GM19455 (cell line): ENCODE data around the gene EIF2B1.
A peak's percentile ranks its signal among the peaks of the same experiment; 100 is the strongest.
"Not testable (repeated sequence)": the region's sequence is repeated elsewhere in the genome, so short reads cannot be mapped to it uniquely, and the experiment has no call there.

Source experiments
- ATAC-seq: cut with Tn5 transposase; IDR thresholded peaks from one replicate; pipeline ENCODE4 v1.9.1; 2021; ENCODE audit not compliant: unreplicated experiment

Gene EIF2B1

DNA sequence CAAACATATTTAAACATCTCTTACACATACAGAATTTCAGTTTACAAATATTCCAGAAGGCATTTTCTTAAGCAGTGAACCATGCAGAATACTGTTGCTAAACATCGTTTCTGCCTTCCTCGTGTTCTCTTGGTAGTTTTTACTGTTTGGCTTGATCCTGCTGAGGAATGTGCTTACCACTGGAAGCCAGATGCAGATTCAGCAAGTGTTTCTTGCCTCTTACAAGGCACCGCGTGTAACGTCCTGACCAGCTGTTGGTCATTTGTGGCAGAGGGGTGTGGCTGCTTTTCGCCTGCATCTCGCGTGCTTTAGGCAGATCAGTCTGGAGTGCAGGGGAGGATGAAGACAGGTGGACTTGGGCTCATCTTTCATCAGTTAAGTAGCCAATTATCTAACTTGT, 12.4 kb downstream of the EIF2B1 start:
- no peak for ATAC-seq

DNA sequence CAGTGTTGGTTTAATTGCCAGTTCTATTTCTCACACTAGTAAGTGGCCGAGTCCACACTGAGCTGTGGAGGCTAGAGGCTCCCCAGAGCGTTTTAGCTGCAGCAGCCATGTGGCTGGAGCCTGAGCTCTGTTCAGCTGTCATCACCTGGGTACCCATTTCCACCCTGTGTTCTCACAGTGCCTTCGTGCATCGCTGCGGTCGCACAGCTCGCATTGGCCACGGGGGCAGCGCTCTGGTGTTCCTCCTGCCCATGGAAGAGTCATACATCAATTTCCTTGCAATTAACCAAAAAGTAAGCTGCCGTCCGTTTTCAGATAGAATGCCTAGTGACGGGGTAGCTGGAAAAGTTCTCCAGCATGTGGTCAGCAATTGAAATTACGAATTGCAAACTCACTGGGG, 15.9 kb downstream of the EIF2B1 start:
- ATAC-seq, result no peak

DNA sequence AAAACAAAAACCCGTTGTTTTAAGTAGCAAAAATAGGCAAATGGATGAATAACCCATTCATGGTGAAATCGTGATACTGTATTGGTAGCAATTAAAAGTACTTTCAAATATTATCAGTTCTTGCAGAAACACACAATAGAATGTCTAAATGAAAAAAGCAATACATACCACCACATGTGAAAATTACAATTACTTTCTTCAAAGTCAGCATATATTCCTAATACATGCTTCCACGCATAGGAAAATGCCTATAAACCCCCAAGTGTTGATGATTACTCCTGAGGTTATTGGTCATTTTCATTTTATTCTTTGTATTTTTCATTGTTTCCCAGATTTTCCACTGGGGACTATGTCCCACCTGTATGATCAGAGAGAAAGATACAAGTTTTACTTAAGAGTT, 16.3 kb downstream of the EIF2B1 start:
- no peak for ATAC-seq

DNA sequence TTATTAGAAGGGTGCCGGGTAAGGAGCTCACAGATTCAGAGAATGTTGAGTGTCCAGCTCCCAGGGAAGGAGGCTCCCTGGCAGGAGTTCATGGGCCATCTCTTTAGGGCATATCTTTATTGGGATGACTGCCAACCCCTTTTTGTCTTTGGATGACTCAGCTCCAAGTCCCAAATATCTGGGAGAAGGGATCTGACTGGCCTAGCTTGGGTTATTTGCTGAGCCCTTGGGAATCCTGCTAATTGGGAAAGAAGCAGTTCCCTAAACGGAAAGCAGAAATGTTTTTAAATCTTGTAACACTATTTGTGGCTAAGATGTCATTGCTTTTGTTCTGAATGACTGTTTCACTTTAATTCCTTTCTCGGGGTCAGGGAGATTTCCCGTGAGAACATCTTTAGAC, 19.0 kb downstream of the EIF2B1 start:
- ATAC-seq, result no peak

DNA sequence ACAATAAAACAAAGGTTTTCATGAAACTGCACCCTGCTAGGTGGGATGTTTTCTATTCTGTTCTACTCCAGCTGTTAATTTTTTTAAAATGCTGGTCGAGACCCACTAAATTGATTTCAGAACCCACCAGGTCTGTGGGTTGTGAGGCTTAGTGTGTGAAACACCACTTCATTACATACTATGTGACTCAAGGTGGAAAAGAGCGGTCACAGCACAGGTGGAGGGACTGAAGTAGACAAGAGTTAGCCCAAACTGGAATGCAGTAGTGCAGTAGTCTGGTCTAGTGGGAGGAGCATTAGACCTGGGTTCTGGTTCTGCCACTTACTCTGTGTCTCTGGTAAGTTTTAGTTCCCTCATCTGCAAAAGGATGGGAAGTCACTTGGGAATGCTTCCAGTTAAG, 19.4 kb downstream of the EIF2B1 start:
- ATAC-seq, result no peak

DNA sequence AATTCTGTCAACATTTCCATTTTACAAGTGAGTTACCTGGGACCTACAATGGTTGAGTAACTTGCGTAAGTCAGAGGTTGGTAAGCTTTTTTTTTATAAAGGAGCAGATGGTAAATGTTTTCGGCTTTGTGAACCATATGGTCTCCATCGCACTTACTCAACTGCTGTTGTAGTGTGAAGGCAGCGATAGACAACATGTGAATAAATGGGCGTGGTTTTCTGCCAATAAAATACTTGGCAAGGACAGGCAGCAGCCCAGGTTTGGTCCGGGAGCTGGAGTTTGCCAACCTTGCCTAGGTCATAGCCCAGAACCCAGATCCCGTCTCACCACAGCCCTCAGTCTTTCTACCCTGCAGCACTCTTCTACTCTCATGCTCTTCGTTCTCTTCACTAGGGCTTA, 25.3 kb downstream of the EIF2B1 start:
- ATAC-seq, result no peak

DNA sequence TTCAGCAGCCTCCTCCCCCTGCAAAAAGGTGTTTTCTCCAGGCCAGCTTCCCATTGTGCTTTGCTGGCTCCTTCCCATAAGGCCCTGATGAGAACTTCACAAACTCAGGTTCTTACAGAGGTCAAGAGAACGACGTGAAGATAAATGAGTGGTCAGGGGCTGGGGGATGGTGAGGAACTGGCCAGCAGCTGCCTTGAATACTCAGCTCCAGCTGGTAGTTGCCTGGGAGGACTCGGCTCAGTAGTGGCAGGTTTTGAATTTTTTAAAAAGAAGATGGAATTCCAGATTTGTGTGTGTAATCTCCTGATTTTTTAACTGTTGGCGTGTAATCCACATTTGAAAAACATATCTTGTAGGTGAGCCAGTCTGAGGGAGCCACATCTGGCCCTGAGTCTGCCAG, 25.7 kb downstream of the EIF2B1 start:
- no peak for ATAC-seq

DNA sequence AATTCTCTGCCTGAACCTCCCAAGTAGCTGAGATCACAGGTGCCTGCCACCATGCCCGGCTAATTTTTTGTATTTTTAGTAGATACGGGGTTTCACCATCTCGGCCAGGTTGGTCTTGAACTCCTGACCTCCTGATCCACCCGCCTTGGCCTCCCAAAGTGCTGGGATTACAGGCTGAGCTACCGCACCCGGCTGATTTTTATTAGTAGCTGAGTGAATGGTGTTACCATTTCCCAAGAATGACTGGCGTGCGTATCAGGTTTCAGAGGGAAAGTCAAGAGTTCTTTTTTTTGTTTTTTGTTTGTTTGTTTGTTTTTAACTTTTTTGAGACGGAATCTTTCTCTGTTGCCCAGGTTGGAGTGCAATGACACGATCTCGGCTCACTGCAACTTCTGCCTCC, 30.0 kb downstream of the EIF2B1 start:
- not testable (repeated sequence) for ATAC-seq

DNA sequence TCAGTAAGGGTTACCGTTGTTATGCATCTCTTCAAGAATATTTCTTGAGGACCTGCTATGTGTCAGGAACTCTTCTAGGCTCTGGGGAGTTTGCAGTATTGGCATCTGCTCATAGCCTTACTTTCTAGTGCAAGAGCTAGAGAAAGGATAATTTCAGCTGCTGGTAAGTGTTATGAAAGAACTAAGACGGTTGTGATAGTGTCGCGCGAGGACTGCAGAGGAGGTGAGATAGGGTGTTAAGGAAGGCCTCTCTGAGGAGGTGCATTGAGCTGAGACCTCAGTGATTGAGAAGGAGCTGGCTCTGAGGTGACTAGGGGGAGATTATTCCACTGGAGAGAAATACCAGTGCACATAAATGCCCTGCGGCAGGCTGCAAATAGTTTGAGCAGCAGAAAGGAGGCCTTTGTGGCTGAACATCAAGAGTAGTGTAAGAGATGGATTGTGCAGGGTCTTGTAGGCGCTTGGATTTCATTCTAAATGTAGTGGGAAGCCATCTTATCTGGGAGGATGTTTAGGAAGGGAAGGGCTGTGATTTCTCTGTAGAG, 30.8 kb downstream of the EIF2B1 start:
- peak; percentile 5 for ATAC-seq

DNA sequence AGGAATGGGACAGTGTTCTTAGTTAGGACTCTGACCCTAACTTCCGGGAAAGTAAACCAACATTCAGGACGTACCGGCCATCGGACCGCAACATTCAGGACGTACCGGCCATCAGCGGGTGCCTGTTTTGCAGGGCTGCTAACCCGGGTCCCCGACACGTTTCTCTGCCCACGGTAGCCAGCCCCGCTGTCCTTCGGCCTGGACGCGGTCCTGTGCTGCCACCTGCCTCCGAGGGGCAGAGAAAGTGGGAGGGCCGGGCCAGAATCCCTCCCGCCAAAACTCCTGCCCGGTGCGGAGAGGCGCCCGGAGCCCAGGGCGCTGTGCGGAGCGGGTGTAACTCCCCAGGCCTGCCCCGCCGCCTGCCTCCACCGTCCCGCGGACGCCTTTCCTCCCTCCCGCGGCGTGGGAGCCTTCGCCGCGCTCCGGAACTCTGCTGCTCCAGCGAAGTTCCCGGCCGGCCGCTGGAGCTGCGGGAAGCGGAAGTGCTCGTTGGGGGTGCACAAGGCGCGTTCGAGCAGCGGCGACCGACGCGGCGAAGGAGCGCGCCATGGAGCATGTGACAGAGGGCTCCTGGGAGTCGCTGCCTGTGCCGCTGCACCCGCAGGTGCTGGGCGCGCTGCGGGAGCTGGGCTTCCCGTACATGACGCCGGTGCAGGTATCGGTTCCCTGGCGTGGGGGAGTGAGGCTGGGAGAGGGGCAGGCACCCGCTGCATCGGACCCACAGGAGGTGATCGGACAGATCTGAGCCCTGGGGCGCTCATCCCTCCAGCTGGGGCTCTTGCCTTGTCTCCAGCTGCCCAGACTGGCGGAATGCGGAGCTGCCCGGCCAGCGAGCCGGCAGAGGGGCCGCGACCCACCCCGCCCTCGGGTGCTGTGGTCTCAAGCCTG, 31.6 kb downstream of the EIF2B1 start, which contains the start of gene DDX55:
TSS of gene DDX55 (plus strand) at position 498 of the 888 bp plus-strand sequence. CDS start at position 548, 50 bp downstream.
- peak; percentile 79 for ATAC-seq

DNA sequence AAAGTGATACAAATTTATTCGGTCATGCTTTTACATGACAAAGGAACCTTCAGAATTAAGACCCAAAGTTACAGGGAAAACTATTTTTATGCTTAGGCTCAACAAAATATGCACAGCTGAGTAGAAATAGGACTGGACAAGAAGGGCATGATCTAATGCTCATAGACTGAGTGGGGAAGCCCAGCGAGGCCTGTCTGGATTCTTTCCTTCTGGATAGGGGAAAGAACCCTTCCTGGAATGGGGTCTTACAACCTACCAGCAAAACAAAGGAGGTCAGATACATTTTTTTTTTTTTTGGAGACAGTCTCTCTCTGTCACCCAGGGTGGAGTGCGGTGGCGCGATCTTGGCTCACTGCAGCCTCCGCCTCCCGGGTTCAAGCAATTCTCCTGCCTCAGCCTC, 33.8 kb downstream of the EIF2B1 start:
- ATAC-seq, result no peak

DNA sequence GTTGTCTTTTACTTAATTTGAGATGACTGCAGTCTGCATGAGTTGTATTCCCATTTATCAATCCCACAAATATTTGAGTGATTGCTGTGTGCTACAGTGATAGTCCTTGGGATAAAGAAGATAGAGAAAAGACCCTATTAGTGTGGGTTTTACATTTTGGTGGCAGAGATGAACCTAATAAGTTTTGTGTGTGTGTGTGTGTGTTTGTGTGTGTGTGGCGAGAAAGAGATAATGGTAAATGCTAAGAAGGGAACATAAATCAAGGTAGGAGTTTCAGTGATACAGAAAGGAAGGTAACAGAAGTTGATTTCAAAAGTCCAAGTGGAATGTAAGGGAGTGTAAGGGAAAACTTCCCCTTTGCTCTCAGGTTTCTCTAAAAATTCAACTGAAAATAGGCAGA, 34.2 kb downstream of the EIF2B1 start:
- ATAC-seq, result no peak

DNA sequence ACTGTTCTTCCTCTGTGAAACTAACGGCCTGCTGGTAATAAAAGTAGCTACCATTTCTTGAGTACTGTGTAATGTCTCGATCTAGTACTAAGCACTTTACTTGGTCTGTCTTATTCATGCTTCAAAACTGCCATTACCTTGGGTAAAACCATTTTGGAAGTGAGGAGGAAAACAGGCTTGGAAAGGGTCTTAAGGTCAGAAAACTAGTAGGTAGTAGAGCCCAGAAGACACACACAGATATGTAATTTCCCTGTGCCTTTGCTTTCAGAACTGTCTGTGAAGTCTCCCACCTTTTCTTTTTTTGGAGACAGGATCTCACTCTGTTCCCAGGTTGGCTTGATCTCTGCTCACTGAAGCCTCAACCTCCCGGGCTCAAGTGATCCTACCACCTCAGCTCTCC, 35.0 kb downstream of the EIF2B1 start:
- no peak for ATAC-seq

DNA sequence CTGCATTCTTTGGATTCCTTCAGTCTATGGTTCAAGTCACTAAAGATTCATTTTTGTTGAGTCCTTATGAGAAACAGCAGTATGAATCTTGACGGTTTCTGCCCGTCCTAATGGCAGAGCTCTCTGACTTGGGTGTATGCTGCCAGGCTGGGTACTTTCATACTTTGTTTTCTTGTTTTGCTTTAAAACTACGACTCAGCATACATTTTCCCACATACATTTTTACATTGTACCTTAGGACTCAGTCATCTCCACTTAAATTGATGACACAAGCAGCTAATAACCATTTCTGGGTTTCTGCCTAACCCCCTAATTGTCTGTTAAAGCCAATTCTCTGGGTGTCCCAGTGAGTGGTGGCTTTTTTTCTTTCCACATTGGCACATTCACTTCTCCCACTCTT, 36.4 kb downstream of the EIF2B1 start:
- ATAC-seq, result no peak

DNA sequence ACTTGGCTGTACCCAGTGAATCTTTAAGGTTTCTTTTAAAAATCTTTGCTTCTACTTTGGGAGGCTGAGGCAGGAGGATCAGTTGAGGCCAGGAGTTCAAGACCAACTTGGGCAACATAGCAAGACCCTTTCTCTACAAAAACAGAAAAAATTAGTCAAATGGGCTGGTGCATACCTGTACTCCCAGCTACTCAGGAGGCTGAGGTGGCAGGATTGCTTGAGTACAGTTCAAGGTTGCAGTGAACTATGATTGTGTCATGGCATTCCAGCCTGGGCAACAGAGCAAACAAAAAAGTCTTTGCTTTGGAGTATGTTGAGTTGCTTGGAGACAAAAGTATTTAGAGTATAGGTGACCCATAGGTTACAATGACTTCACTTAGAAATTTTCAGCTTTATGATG, 37.8 kb downstream of the EIF2B1 start:
- no peak for ATAC-seq

DNA sequence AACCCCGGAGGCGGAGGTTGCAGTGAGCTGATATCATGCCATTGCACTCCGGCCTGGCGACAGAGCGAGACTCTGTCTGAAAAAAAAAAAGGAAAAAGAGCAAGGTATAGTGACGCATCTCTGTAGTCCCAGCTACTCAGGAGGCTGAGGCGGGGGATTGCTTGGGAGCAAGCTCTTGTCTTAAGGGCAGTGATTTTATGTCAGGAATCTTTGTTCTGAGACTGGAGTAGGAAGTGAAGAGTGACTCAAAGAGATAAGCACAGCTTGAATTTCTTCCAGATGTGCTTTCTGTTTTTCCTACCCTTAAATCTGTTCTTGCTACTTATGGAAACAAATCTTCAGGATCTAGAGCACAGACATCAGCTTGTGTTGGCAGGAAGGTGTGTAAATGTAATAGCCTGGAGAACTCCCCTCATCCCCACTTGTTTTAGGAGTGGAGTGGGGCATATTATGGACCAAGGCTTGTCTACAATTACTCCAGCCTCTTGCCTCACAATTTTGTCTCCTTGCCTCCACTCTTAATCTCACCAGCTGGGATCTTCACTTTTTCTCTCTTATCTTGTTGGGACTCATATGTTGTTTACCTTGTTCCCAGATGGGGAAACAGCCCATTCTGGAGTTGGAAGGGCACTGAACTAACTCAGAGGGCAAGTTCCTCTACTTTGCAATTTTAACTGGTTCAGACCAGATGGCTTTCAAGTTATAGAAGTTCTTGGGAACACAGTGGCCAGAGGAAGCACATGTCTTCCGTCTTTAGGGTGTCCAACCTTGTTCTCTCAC, 41.6 kb downstream of the EIF2B1 start:
- no peak for ATAC-seq

DNA sequence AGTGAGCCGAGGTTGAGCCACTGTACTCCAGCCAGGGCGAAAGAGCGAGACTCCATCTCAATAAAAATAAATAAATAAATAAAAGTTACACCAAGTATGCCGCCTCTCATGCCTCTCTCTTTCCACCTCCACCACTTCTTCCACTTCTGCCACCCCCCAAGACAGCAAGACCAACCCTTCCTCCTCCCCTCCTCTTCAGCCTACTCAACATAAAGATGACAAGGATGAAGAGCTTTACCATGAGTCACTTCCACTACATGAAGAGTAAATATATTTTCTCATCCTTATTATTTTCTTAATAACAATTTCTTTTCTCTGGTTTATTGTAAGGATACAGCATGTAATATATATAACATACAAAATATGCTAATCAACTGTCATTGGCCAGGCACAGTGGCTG, 52.7 kb downstream of the EIF2B1 start:
- no peak for ATAC-seq

DNA sequence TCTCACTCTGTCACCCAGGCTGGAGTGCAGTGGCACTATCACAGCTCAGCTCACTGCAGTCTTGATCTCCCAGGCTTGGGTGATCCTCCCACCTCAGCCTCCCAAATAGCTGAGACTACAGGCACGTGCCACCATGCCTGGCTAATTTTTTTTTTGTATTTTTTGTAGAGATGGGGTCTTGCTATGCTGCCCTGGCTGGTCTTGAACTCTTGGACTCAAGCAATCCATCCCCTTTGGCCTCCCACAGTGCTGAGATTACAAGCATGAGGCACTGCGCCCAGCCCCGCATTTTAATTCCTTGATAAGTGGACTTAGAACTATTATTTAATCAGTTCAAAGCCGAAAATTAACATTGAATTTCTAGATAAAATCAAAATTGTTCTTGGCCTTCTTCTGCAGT, 54.7 kb downstream of the EIF2B1 start:
- ATAC-seq, result not testable (repeated sequence)

DNA sequence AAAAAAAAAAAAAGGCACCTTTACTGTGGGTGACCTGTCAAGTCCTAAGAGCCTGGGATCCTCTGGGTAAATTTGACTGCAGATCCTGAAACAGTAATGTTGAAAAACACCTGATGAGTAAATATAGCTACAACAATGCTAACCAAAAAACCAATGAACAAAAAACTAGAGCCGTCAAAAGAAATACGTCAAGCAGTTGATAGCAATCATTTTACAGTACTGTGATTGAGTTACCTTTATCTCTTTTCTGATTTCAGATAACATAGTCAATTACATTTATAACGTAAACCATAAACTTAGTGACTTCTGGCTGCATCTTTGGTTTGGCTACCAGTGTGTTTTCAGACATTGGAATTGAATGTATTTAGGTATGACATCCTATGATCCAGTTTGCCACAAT, 55.2 kb downstream of the EIF2B1 start:
- ATAC-seq, result no peak

DNA sequence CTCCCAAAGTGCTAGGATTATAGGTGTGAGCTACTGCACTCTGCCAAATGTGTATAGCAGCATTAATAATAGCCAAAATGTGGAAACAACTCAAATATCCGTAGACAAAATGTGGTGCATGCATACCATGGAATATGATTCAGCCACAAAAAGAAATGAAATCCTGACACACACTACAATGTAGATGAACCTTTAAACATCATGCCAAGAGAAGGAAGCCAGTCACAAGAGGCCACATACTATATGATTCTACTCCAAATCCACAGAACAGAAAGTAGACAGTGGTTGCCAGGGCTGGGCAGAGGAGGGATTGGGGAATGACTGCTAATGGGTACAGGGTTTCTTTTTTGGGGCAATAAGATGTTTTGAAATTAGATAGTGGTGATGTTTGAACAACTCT, 56.9 kb downstream of the EIF2B1 start:
- ATAC-seq, result no peak

DNA sequence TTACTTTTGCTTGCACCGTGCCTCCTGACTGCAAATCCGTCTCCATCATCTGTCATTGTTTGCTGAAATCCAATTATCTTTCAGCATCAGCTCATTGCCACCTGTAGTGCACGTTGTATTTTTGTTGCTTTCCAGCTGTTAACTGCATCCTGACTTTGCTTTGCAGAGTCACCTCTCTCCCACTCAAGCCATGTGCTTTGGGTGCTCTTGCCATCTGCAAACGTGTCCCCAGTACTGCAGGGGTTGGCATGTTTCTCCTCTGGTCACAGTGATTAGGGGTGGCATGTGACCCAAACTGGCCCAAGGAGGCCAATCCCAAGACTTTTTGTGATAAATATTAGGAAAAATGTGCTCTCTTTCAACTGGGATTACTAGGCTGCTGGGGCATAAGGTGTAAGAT, 59.6 kb downstream of the EIF2B1 start:
- no peak for ATAC-seq

DNA sequence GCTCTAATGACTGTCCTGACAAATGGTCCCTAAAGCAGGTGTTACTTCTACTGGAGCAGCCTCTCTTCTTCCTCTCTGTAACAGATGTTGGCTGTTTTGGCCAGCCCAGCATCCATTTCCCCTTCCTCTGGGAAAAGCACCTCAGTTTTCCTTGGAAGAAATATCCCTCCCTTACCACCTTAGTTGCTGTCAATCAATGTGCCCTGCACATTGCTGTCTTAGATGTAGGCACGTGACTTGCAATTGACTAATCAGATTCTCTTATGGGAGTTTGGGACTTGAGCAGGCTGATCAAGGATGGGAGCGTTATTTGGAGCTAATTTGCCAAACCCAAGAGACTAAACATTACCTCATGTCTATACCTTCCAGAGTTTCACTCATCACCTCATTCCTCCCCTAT, 61.1 kb downstream of the EIF2B1 start:
- no peak for ATAC-seq
